Measurements from ENCODE around the gene OLIG1. TPM values are rescaled to one million over a fixed set of nuclear protein-coding genes. Genes with fewer than 3 reads are reported as not detected.

The OLIG1 gene
- total RNA-seq, 2 donors from 2014 or later, result 0.48 TPM; not detected in 1

GRCh38 chr21:33071770-33072306 is 1.9 kb downstream of the OLIG1 start:
- Mint-ChIP-seq H3K9me3 (peaks cover 5% of the 10 kb centered on the region), H3K27ac (no peak overlapping the region), H3K4me3 (peak overlapping the region; percentile 51), H3K27me3 (ENCODE audit: insufficient read depth) (peaks cover 73% of the 10 kb centered on the region), H3K36me3 (ENCODE audit: low read depth) (no peaks in the 10 kb centered on the region), H3K4me1 (peaks cover 44% of the 10 kb centered on the region)
- Histone ChIP-seq H3K27me3 (ENCODE audit: control insufficient read depth, insufficient read depth, low read length, poor library complexity, severe bottlenecking) (peaks cover 82% of the 10 kb centered on the region), H3K9me3 (ENCODE audit: control insufficient read depth, low read length) (peaks cover 7% of the 10 kb centered on the region), H3K27ac (ENCODE audit: low read depth, low read length) (no peak overlapping the region), H3K4me1 (ENCODE audit: control insufficient read depth, insufficient read depth, low read length) (peaks cover 16% of the 10 kb centered on the region), H3K36me3 (ENCODE audit: control insufficient read depth, insufficient read depth, low read length) (no peaks in the 10 kb centered on the region), H3K9ac (ENCODE audit: extremely low read depth, low read length, poor library complexity, severe bottlenecking) (no peak overlapping the region), H3K4me3 (ENCODE audit: low read length) (peak overlapping the region; percentile 68)
- DNase-seq, result peak; percentile 70
- 2 to 3% methylated on average over 33 to 37 of the region's 38 CpGs for WGBS, 2 experiments (ENCODE audit: insufficient coverage in 1 of 2, insufficient read length in 1 of 2)
- no peak for TF ChIP-seq CTCF (conservative IDR thresholded peaks at IDR 0.05)

- no peak for DNase-seq
- Histone ChIP-seq H3K36me3 (ENCODE audit: control insufficient read depth, insufficient read depth, low read length) (no peaks in the 10 kb centered on the region), H3K9me3 (ENCODE audit: control insufficient read depth, low read length) (peaks cover 7% of the 10 kb centered on the region), H3K9ac (ENCODE audit: extremely low read depth, low read length, poor library complexity, severe bottlenecking) (no peak overlapping the region), H3K4me1 (ENCODE audit: control insufficient read depth, insufficient read depth, low read length) (peaks cover 16% of the 10 kb centered on the region), H3K27ac (ENCODE audit: low read depth, low read length) (no peak overlapping the region), H3K4me3 (ENCODE audit: low read length) (no peak overlapping the region), H3K27me3 (ENCODE audit: control insufficient read depth, insufficient read depth, low read length, poor library complexity, severe bottlenecking) (peaks cover 64% of the 10 kb centered on the region)
- TF ChIP-seq CTCF (conservative IDR thresholded peaks at IDR 0.05), result no peak
- H3K27me3 Mint-ChIP-seq (ENCODE audit: insufficient read depth), result peaks cover 68% of the 10 kb centered on the region
- H3K27ac Mint-ChIP-seq, result no peak overlapping the region
- no peak overlapping the region for H3K4me3 Mint-ChIP-seq
- H3K4me1 Mint-ChIP-seq, result peaks cover 44% of the 10 kb centered on the region
- peaks cover 5% of the 10 kb centered on the region for H3K9me3 Mint-ChIP-seq
- no peaks in the 10 kb centered on the region for H3K36me3 Mint-ChIP-seq (ENCODE audit: low read depth)
- WGBS, 2 experiments (ENCODE audit: insufficient coverage in 1 of 2, insufficient read length in 1 of 2), result 85 to 93% methylated on average over 4 of the region's 4 CpGs
Measured at GRCh38 chr21:33073636-33074035, 3.7 kb downstream of the OLIG1 start.

- WGBS, 2 experiments (ENCODE audit: insufficient coverage in 1 of 2, insufficient read length in 1 of 2), result 20 to 25% methylated on average over 5 to 9 of the region's 9 CpGs
- Mint-ChIP-seq H3K4me3 (peak overlapping the region; percentile 34), H3K27ac (no peak overlapping the region), H3K36me3 (ENCODE audit: low read depth) (no peaks in the 10 kb centered on the region), H3K27me3 (ENCODE audit: insufficient read depth) (peaks cover 58% of the 10 kb centered on the region), H3K4me1 (peaks cover 46% of the 10 kb centered on the region), H3K9me3 (no peaks in the 10 kb centered on the region)
- Histone ChIP-seq H3K27me3 (ENCODE audit: control insufficient read depth, insufficient read depth, low read length, poor library complexity, severe bottlenecking) (peaks cover 50% of the 10 kb centered on the region), H3K36me3 (ENCODE audit: control insufficient read depth, insufficient read depth, low read length) (no peaks in the 10 kb centered on the region), H3K4me3 (ENCODE audit: low read length) (peak overlapping the region; percentile 16), H3K9ac (ENCODE audit: extremely low read depth, low read length, poor library complexity, severe bottlenecking) (no peak overlapping the region), H3K27ac (ENCODE audit: low read depth, low read length) (no peak overlapping the region), H3K9me3 (ENCODE audit: control insufficient read depth, low read length) (no peaks in the 10 kb centered on the region), H3K4me1 (ENCODE audit: control insufficient read depth, insufficient read depth, low read length) (peaks cover 16% of the 10 kb centered on the region)
- no peak for TF ChIP-seq CTCF (conservative IDR thresholded peaks at IDR 0.05)
- peak; percentile 87 for DNase-seq
Measured at GRCh38 chr21:33075128-33075527, 5.2 kb downstream of the OLIG1 start.
